LNCAP (cell line): ENCODE results near the gene XXYLT1.

Source experiments
- TF ChIP-seq, protein P1 (sequence below): fragments of 450-650 bp; IDR thresholded peaks from 2 replicates; pipeline ENCODE4 v1.5.1; 2017; ENCODE audit warnings: mild to moderate bottlenecking

XXYLT1 gene

GRCh38 chr3:195105841-195106417, 165.0 kb downstream of the XXYLT1 start:
- TF ChIP-seq, protein P1, sequence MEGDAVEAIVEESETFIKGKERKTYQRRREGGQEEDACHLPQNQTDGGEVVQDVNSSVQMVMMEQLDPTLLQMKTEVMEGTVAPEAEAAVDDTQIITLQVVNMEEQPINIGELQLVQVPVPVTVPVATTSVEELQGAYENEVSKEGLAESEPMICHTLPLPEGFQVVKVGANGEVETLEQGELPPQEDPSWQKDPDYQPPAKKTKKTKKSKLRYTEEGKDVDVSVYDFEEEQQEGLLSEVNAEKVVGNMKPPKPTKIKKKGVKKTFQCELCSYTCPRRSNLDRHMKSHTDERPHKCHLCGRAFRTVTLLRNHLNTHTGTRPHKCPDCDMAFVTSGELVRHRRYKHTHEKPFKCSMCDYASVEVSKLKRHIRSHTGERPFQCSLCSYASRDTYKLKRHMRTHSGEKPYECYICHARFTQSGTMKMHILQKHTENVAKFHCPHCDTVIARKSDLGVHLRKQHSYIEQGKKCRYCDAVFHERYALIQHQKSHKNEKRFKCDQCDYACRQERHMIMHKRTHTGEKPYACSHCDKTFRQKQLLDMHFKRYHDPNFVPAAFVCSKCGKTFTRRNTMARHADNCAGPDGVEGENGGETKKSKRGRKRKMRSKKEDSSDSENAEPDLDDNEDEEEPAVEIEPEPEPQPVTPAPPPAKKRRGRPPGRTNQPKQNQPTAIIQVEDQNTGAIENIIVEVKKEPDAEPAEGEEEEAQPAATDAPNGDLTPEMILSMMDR, result no peak

GRCh38 chr3:195105389-195105788, 165.6 kb downstream of the XXYLT1 start:
- TF ChIP-seq, protein P1, result no peak

GRCh38 chr3:195104340-195104739, 166.6 kb downstream of the XXYLT1 start:
- TF ChIP-seq, protein P1, result no peak

- TF ChIP-seq, protein P1, result no peak
These were observed 167.3 kb downstream of the XXYLT1 start for GRCh38 chr3:195103623-195104022.

GRCh38 chr3:195102609-195103467, 168.1 kb downstream of the XXYLT1 start:
- TF ChIP-seq, protein P1, result no peak

DNA sequence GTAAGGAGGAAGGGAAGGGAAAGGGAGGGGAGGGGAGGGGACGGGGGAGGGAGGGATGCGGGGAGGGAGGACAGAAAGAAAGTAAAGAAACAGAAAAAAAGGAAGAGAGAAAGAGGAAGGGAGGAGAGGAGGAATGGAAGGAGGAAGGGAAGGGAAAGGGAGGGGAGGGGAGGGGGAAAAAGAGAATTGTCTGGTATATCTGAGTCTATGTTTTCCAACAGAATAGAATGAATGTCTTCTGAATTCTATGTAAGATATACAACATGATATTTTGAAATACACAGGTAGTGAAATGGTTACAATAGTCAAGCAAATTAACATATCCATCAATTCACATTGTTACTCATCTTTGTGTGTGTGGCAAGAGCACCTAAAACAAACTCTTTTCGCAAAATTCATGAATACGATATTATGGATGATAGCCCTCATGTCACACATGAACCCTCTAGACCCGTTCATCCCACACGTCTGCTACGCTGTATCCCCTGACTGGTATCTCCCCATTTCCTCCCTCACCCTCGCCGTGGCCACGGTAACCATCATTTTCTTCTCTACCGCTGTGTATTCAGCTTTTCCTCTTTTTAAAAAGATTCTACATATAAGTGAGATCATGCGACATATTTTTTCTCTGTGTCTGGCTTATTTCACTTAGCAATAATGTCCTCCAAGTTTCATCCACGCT, 168.9 kb downstream of the XXYLT1 start:
- TF ChIP-seq, protein P1, result no peak

DNA sequence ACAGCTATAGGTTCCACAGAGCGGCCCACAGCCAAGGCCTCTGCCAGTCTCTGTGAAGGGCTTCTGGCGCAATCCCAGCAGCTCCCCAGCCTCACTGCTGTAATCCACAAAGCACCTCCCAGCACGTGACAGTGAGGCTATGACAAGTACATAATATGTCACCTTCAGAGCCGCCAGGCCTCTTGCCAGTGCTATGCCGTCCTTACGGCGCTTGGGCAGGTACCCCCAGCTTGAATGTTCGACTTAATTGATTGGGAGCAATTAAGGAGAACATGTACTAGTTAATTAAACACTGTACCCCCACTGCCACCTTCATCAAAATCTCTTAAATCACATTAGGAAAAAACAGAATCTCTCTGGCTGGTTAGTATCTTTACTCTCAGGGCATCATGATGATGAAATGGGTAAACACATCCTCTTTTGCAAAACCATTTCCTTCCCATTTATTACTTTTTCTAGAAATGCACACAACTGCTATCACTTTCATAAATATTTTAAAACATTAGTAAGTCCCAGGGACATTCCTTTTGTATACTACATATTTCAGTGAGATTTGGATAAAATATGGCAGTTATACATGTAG, 169.9 kb downstream of the XXYLT1 start:
- TF ChIP-seq, protein P1, result no peak
